ENCODE results near the gene ALPK3. TPM values are rescaled to one million over a fixed set of nuclear protein-coding genes. Genes with fewer than 3 reads are reported as not detected.

Gene ALPK3
- total RNA-seq, 4 donors from 2014 or later: 19.1 to 34.4 (median 26.5) TPM

DNA sequence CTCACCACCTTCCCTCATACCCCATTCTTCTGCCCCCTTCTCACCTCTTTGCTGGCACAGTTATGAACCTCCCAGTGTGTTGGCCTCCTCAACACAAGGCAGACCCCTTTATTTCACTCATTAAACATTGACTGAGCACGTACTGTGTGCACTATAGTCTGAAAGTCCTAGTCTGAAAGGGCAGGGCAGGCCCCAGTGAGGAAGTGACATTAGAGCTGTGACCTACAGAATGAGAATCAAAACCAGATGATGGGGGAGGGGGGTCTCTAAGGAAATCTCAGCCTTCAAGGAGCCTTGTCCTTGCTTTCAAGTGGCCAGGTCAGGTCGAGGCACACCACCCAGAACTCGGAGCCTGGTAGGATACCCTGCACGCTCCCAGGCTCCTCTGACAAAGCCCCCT lies 70.8 kb downstream of the ALPK3 start:
- Histone ChIP-seq H3K27me3 (peaks cover 42% of the 10 kb centered on the region), H3K27ac (no peak overlapping the region), H3K9me3 (no peaks in the 10 kb centered on the region), H3K36me3 (no peaks in the 10 kb centered on the region), H3K4me1 (no peaks in the 10 kb centered on the region), H3K4me3 (no peak overlapping the region)
- TF ChIP-seq POLR2AphosphoS5 (IDR thresholded peaks at IDR 0.05) (no peak), EP300 (IDR thresholded peaks at IDR 0.05) (no peak), POLR2A (IDR thresholded peaks at IDR 0.05) (no peak)
- TF ChIP-seq, protein P1, sequence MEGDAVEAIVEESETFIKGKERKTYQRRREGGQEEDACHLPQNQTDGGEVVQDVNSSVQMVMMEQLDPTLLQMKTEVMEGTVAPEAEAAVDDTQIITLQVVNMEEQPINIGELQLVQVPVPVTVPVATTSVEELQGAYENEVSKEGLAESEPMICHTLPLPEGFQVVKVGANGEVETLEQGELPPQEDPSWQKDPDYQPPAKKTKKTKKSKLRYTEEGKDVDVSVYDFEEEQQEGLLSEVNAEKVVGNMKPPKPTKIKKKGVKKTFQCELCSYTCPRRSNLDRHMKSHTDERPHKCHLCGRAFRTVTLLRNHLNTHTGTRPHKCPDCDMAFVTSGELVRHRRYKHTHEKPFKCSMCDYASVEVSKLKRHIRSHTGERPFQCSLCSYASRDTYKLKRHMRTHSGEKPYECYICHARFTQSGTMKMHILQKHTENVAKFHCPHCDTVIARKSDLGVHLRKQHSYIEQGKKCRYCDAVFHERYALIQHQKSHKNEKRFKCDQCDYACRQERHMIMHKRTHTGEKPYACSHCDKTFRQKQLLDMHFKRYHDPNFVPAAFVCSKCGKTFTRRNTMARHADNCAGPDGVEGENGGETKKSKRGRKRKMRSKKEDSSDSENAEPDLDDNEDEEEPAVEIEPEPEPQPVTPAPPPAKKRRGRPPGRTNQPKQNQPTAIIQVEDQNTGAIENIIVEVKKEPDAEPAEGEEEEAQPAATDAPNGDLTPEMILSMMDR (IDR thresholded peaks at IDR 0.05): no peak
- WGBS, 2 donors (ENCODE audit: low coverage in 1 of 2): no CpG with 5 or more reads among the region's 4 CpGs
- ATAC-seq: no peak

DNA sequence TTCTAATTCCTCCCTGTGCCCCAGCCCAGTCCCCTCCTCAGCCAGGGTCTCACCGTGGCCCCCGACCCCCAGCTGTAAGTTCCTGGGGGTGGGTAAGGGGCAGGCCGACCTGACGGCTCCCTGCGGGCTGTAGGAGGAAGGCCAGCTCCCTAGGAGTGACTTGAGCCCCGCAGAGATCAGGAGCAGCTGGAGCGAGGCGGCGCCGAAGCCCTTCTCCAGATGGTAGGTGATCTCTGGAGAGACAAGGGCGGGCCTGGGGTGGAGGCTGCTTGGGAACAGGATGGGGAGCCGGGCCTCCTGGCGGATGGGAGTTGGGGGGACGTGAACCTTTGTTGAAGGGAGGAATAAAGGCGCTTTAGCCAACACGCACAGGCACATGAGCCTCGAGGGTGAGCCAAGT lies 71.5 kb downstream of the ALPK3 start:
- H3K27me3 ChIP-seq: peaks cover 42% of the 10 kb centered on the region
- no peak for ATAC-seq
- H3K36me3 ChIP-seq: no peaks in the 10 kb centered on the region
- TF ChIP-seq POLR2A (IDR thresholded peaks at IDR 0.05) (no peak), POLR2AphosphoS5 (IDR thresholded peaks at IDR 0.05) (no peak), EP300 (IDR thresholded peaks at IDR 0.05) (no peak)
- TF ChIP-seq, protein P1 (IDR thresholded peaks at IDR 0.05): no peak
- no peak overlapping the region for H3K4me3 ChIP-seq
- no peak overlapping the region for H3K27ac ChIP-seq
- no peaks in the 10 kb centered on the region for H3K4me1 ChIP-seq
- H3K9me3 ChIP-seq: no peaks in the 10 kb centered on the region
- 76% methylated on average over 9 of the region's 17 CpGs; no CpG with 5 or more reads in 1 of the 2 donors for WGBS, 2 donors (ENCODE audit: low coverage in 1 of 2)

DNA sequence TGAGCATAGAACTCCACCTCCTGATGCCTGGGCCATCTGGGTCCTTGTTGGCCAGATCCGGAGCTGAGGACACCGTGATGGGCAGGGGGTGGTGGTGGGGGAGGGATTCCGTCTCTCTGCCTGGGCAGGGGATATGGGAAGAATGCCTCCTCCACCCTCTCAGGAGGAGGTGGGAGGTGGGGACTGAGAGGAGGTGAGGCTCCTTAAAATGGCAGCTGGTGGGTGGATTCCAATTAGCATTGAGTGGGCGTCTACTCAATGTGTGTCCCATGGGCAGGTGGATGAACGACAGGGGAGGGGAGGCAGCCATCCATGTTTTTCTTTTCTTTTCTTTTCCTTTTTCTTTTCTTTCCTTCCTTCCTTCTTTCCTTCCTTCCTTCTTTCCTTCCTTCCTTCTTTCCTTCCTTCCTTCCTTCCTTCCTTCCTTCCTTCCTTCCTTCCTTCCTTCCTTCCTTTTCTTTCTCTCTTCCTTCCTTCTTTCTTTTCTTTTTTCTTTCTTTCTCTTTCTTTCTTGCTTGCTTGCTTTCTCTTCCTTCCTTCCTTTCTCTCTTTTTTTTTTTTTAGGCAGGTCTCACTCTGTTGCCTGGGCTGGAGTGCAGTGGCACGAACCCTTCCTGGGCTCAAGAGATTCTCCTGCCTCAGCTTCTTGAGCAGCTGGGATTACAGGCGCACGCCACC lies 72.3 kb downstream of the ALPK3 start:
- ATAC-seq: no peak
- Histone ChIP-seq H3K36me3 (no peaks in the 10 kb centered on the region), H3K27ac (no peak overlapping the region), H3K4me1 (no peaks in the 10 kb centered on the region), H3K27me3 (peaks cover 34% of the 10 kb centered on the region), H3K4me3 (no peak overlapping the region), H3K9me3 (no peaks in the 10 kb centered on the region)
- WGBS, 2 donors (ENCODE audit: low coverage in 1 of 2): 74 to 77% methylated on average over 3 to 7 of the region's 8 CpGs
- TF ChIP-seq, protein P1 (IDR thresholded peaks at IDR 0.05): no peak
- no peak for TF ChIP-seq POLR2A (IDR thresholded peaks at IDR 0.05)
- TF ChIP-seq POLR2AphosphoS5 (IDR thresholded peaks at IDR 0.05): no peak
- no peak for TF ChIP-seq EP300 (IDR thresholded peaks at IDR 0.05)

DNA sequence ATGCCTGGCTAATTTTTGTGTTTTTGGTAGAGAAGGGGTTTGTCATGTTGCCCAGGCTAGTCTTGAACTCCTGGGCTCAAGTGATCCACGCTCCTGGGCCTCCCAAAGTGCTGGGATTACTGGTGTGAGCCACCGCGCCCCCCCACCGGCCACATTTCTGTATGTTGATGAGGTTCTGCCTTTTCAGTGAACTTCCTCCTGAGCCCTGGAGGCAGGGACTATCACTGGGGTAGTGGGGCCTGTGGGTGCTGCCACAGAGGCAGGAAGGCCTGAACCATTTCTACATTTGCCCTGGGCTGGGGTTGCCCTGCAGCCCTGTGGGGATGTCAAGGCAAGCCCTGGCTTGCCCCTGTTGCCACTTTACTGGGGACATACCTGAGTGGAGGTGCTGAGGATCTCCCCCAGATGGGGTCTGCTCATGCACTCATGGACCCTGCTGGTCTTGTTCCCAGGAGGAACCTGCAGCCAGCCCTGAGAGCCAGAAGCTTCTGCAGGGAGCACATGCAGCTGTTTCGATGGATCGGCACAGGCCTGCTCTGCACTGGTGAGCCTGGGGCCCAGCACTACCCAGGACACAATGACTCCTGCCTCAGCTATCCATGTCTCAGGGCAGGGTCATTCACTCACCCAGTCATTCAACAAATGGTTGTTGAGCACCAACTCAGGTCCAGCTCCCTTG lies 73.0 kb downstream of the ALPK3 start:
- Histone ChIP-seq H3K36me3 (no peaks in the 10 kb centered on the region), H3K4me1 (no peaks in the 10 kb centered on the region), H3K27me3 (peaks cover 27% of the 10 kb centered on the region), H3K4me3 (no peak overlapping the region), H3K27ac (no peak overlapping the region), H3K9me3 (no peaks in the 10 kb centered on the region)
- no peak for TF ChIP-seq POLR2A (IDR thresholded peaks at IDR 0.05)
- no peak for TF ChIP-seq EP300 (IDR thresholded peaks at IDR 0.05)
- no peak for TF ChIP-seq POLR2AphosphoS5 (IDR thresholded peaks at IDR 0.05)
- TF ChIP-seq, protein P1 (IDR thresholded peaks at IDR 0.05): no peak
- 100% methylated on average over 2 of the region's 6 CpGs; no CpG with 5 or more reads in 1 of the 2 donors for WGBS, 2 donors (ENCODE audit: low coverage in 1 of 2)
- ATAC-seq: no peak

Measured in gastroesophageal sphincter (tissue), 4 donors.